Cerebellar nuclear complex (tissue), 1 donor: Measurements from ENCODE around the gene PMEPA1.

ENCODE experiments used
- DNase-seq, 2 experiments: peaks; one replicate each; lab custom pipeline; 2025; lab: John Stamatoyannopoulos, UW

PMEPA1 gene

DNA sequence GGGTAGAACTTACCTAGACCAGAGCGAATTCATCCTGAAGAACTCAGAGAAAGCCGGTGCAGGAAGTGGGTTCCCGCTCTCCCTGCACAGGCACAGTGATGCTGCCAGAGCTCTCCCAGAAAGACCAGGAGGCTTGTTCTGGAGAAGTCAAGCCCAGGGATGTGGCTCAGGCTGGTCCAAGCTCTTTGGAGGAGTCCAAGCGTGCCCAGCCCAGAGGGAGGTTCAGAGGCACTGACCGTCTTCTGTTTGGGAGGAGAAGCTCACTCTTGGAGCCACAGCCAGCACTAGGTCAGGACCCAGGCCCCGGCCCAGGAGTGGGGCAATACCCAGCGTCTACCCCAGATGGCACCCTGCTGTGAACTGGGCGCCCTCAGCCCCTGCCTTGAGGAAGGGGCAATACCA is 1.5 kb upstream of the PMEPA1 start:
- DNase-seq: no peak

GRCh38 chr20:57710841-57711240 is 1.0 kb upstream of the PMEPA1 start:
- no peak for DNase-seq

DNA sequence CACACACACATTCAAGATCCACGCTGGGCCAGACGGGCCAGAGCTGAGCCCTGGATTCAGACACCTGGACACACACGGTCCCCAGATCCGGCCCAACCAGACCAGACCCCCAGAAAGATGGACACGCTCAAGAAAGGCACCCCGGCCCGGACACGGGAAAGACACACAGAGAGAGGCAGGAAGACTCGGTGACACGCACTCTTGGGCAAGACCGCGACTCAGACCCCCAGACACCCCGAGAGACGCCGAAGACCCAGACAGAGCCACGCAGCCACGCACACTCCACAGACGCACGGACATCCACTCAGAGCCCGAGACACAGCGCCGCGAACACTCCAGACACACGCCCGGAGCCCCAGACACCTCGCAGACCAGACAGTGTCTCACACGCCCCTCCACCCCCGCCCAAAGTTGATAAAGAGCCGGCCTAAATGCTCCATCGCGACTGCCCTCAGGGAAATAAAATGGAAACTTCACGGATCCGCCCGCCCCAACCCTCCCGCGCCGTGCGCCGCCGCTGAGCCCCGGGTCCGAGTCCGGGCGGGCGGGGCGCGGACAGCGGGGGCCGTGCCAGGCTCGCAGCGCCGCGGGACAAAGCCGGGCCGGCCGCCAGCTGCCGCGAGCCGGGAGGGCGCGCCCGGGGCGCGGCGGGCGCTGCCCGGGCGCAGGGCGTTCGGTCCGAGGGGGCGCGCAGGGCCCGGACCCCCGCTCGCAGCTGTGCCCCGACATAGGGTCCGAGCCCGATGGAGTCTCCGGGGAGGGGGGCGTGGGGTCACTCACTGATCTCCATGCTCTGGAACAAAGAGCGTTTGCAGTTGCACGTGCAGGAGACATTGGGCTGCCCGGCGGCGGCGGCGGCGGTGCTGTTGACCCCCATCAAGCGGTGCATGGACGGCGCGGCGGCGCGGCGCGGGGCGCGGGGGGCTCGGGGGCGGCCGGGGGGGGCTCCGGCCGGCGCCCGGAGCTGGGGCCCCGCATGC is 831 bp downstream of the PMEPA1 start:
- DNase-seq: no peak

DNA sequence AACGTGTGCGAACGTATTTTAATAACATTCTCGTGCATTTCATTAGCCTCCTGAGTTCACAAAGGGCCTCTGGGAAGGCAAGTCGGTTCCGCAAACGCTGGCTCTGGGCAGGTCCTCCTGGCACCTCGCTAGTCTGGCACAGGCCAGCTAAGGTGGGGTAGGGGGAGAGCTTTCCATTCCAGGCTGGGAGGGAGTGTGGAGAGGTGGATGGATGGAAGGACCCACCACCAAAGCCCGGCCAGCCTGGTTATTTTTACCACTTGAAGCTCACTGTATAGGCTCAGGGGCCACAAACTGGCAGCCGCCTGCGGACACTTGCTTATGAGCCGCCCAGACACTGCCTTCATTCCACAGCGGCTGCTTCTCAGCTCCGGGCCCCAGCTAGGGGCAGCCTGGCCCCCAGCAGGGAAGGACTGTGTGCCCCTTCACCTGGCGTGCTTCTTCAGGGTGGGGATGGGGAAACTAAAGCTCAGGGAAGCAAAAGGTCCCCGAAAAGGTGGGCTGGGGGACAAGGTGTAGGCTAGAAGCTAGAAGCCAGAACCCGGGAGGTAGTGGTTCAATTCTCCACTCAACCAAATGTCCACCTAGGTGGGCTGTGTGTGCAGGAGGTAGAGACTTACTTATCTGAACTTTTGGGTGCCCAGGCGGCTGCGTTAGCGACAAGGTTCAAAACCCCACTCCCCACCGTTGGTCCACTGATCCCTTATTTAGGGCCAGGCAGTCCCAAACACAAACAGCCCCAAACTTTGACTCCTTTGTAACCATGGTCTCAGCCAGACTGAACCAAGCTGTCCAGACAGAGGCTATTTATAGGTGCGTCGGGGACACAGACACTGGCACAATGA is 1.7 kb downstream of the PMEPA1 start:
- DNase-seq: no peak

GRCh38 chr20:57707320-57707719 is 2.5 kb downstream of the PMEPA1 start:
- no peak for DNase-seq

DNA sequence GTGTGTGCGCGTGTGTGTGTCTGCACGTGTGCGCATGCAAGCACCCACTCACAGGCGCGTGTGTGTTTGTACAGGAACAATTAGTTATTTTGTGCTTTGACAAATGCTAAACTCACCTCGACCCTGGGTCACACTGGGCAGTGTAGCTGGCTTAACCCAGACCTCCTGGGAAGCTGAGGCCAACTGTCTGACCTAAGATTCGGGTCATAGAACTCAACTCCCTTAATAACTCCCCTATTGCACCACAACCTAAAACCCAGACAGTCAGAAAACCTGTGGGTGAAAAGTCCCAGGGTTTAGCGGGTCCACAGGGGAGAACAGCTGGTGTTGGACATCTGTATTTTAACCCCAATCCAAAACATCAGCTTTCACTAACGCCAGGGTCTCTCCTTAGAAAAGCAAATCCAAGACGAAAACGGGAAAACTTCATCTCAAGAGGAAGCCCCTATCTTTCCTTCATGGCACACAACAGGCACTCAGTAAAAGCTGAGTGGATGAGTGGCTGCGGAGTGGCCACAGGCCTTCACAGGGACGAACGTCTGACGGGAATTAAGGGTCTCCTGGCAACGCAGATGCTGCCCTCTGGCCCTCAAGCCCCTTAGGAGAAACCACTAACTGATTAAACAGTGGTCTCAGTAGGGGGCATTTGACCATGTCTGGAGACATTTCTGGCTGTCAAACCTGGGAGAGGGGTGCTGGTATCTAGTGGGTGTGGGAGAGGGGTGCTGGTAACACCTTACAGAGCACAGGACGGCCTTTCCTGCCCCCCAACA is 4.5 kb downstream of the PMEPA1 start:
- DNase-seq: no peak

DNA sequence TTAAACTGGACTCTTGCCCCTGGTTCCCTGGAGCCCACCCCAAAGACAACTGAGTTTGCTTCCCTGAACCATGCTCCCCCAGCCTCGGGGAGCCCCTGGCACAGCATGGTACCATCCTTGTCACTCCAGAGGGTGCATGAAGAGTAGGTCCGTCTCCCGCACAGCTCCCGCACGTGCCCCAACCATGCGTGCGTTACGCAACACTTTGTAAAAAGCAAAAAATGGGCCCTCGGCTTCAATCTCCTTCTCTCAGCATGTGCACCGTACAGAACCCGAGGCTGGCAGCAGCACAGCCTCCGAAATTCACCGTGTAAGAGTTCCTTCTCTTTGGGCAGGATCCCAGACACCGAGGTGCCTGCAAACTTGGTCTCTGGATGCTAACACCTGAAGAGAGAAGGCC is 5.6 kb downstream of the PMEPA1 start:
- no peak for DNase-seq

DNA sequence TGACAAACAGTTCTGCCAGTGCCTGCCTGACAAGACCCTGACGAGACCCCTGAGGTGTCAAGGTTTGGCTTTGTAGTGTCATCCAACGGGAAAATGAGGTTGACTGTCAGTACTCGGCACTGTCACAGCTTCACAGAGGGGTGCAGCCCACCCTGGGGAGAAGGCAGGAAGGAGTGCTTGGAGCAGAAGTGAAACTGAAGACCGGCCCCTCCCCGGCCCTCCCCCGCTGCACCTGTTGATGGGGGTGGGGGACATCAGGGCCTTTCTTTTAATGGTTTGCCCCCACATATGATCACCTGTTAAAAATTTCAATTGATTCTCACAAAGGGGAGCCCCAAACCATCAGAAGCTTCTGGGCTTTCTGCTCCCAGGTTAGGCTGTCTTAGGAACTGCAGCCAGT is 6.8 kb downstream of the PMEPA1 start:
- no peak for DNase-seq

DNA sequence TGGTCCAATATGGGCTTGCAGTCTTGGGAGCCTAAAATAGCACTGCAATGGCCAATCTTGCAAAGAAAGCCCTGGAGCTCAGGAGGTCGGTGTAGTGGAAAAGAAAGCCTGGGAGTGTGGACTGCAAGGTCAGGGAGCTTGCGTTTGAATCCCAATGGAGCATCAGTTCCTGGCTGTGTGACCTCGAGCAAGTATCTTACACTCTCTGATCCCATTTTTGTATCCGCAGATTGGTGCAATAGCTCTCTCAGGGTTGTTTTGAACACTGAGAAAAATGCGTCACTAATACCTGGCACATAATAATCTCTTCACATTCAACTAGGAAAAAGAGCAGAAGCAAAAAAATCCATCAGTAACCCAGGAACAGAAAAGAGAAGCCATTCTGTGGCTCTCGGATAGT is 7.3 kb downstream of the PMEPA1 start:
- no peak for DNase-seq

DNA sequence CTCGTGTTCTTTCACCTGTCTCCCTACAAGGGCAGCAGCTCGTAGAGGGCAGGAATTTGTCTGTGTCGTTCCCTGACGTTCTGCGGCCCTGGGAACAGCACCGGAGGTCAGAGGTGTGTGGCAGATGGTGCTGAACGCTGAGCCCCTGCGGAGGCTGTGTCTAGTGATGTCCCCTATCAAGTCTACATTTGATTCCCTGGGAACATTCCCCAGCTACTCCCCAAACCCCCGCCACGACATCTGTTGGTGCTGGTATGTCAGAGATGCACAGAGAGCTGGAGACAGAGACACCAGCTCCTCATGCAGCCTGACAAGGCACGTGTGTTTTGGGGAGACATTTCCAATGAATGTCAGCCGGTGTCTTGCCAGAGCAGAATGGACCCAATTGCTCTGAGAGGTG is 7.7 kb downstream of the PMEPA1 start:
- DNase-seq: no peak

- no peak for DNase-seq
Observed at GRCh38 chr20:57701651-57702050, 8.2 kb downstream of the PMEPA1 start.

DNA sequence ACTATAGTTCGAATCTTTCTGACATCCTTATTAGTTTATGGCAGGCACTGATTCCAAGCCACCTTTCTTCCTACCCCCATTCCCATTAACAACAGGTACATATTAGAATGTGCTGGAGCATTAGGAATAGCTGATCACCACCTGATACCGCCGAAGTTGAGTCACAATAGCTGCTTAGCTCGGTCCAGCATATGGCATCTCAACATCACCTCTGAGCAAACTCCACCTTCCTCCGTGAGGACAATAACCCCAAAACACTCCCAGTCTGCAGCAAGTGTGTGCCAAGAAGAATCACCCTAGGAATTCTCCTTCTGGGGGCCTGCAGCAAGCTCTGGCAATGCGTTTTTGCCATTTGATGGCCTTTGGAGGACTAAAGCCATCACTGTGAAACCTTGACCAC is 8.7 kb downstream of the PMEPA1 start:
- no peak for DNase-seq

GRCh38 chr20:57699395-57699794 is 10.4 kb downstream of the PMEPA1 start:
- no peak for DNase-seq

DNA sequence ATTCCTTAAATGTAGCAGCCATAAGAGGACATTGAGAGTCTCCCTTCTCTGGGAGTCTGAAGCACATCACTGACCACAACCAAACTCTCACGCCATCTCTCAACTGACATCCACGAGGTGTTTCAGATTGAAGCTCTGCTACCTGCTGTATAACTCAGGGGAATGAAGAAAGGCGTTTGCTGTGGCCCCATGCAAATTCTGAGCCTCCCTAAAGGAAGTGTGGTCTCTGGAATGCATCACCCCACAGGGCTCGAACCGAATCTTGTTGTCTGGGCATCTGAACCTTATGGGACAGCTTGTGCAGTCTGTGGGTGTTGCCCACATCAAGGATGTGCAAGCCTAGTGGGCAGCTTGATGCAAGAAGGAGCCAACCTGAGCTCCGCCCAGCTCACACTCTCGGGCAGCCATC is 10.9 kb downstream of the PMEPA1 start:
- DNase-seq: no peak

GRCh38 chr20:57698116-57698866 is 11.5 kb downstream of the PMEPA1 start:
- DNase-seq: no peak

DNA sequence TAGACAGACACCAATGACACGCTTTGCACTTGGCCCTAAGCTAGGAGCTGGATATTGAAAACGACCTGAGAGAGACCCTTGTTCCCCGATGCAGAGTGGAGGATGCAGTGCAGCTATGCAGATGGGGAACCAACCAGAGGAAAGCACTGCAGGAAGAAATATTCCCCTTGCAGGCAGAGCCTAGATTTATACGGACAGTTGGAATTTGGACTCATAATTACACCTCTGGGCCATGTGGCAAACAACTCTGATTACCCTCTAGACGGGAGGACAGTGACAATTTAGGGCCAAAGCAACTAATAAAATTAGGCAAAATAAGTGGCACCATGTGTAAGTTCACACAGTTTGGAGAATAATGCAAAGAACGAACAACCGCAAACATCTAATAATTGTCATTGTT is 12.3 kb downstream of the PMEPA1 start:
- no peak for DNase-seq

- DNase-seq: no peak
Observed at GRCh38 chr20:57696401-57696961, 13.3 kb downstream of the PMEPA1 start.

DNA sequence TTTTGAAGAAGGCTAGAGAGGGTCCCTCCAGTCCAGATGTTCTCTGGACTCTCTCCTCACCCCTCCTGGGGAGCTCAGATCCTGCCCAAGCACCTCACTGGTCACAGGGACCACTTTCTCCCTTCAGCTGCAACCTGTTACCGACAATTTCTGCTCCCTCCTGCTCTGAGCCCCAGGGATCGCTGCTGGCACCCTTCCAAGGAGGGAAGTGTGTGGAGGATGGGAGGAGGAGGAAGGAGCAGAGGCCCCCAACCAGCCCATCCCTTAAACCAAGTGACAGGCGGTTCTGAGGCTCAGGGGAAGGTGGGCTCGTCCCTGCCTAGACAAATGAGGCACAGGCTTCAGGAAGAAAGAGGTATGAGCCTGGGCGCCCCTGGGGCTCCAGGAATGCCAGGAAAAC is 13.9 kb downstream of the PMEPA1 start:
- DNase-seq: no peak

DNA sequence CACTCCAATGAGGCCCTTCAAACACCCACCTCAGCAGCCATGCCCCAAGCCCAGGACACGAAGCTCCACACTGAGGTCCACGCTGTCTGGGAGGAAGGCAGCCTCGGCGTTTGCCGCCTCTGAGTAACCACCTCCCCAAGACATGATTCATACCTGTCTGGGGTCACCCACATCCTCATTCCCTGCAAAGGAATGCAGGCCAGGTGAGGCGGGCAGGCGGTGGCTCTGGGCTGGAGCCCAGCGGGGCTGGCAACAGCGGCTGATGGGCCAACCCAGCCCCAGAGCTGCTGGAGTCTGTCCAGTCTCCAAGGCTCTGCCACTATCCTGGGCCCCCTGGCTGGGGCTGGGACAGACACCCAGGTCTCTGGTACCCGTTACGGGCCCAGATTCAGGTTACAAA is 14.8 kb downstream of the PMEPA1 start:
- no peak for DNase-seq

GRCh38 chr20:57694481-57694880 is 15.3 kb downstream of the PMEPA1 start:
- DNase-seq: no peak

- no peak for DNase-seq
Observed at GRCh38 chr20:57693670-57694329, 16.0 kb downstream of the PMEPA1 start.
